KG1 (cell line): Measurements from ENCODE around the gene CACNG4.

Experiments
- DNase-seq: peaks from one replicate; lab custom pipeline; 2025; lab: John Stamatoyannopoulos, UW

The CACNG4 gene

GRCh38 chr17:66985338-66986237 lies 21.1 kb downstream of the CACNG4 start:
- no peak for DNase-seq

- no peak for DNase-seq
These were observed 22.2 kb downstream of the CACNG4 start for GRCh38 chr17:66986659-66987058.

GRCh38 chr17:66987059-66987616 lies 22.6 kb downstream of the CACNG4 start:
- no peak for DNase-seq

GRCh38 chr17:66988069-66988798 lies 23.7 kb downstream of the CACNG4 start:
- DNase-seq: no peak

GRCh38 chr17:66989076-66989475 lies 24.6 kb downstream of the CACNG4 start:
- DNase-seq: no peak

- DNase-seq: no peak
These were observed 25.1 kb downstream of the CACNG4 start for GRCh38 chr17:66989579-66989978.

- no peak for DNase-seq
These were observed 25.5 kb downstream of the CACNG4 start for GRCh38 chr17:66990047-66990446.

- no peak for DNase-seq
These were observed 28.5 kb downstream of the CACNG4 start for GRCh38 chr17:66992911-66993442.

- DNase-seq: no peak
These were observed 29.9 kb downstream of the CACNG4 start for GRCh38 chr17:66994361-66994760.

- no peak for DNase-seq
These were observed 30.5 kb downstream of the CACNG4 start for GRCh38 chr17:66994930-66995535.

GRCh38 chr17:66995944-66996343 lies 31.4 kb downstream of the CACNG4 start:
- DNase-seq: no peak

GRCh38 chr17:66996926-66997325 lies 32.4 kb downstream of the CACNG4 start:
- DNase-seq: no peak

GRCh38 chr17:67003231-67003630 lies 38.7 kb downstream of the CACNG4 start:
- DNase-seq: no peak

GRCh38 chr17:67004181-67004580 lies 39.7 kb downstream of the CACNG4 start:
- no peak for DNase-seq

- DNase-seq: no peak
These were observed 42.8 kb downstream of the CACNG4 start for GRCh38 chr17:67007266-67007665.

- DNase-seq: no peak
These were observed 43.6 kb downstream of the CACNG4 start for GRCh38 chr17:67008101-67008500.

- no peak for DNase-seq
These were observed 47.1 kb downstream of the CACNG4 start for GRCh38 chr17:67011527-67012175.

GRCh38 chr17:67013891-67014290 lies 49.4 kb downstream of the CACNG4 start:
- no peak for DNase-seq

GRCh38 chr17:67015001-67015400 lies 50.5 kb downstream of the CACNG4 start:
- no peak for DNase-seq

- DNase-seq: no peak
These were observed 51.7 kb downstream of the CACNG4 start for GRCh38 chr17:67016039-67016762.

GRCh38 chr17:67017910-67018309 lies 53.4 kb downstream of the CACNG4 start:
- DNase-seq: no peak
